HG02938 (cell line): ENCODE results near the gene AMDHD1.
"Not testable (repeated sequence)": the region's sequence is repeated elsewhere in the genome, so short reads cannot be mapped to it uniquely, and the experiment has no call there.

Source experiments
- ATAC-seq: cut with Tn5 transposase; IDR thresholded peaks from one replicate; pipeline ENCODE4 v1.9.1; 2021; ENCODE audit warnings: mild to moderate bottlenecking, moderate library complexity; ENCODE audit not compliant: unreplicated experiment

The AMDHD1 gene

GRCh38 chr12:95962222-95962621 lies 19.1 kb downstream of the AMDHD1 start:
- ATAC-seq: no peak

DNA sequence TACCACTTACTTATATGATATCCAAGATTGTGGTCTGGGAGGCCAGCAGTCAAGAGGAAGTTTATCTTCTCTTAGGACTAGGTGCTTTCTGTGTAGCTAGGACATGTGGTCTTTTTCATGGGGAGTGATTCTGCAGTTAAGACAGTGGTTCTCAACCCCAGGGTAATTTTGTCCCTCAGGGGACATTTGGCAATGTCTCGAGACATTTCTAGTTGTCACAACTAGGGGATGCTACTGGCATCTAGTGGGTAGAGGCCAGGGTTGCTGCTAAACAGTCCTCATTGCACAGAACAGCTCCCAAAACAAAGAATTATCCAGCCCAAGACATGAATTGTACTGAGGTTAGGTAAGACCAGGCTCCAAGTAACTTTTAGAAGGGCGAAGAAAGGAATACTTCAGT lies 20.0 kb downstream of the AMDHD1 start:
- ATAC-seq: no peak

DNA sequence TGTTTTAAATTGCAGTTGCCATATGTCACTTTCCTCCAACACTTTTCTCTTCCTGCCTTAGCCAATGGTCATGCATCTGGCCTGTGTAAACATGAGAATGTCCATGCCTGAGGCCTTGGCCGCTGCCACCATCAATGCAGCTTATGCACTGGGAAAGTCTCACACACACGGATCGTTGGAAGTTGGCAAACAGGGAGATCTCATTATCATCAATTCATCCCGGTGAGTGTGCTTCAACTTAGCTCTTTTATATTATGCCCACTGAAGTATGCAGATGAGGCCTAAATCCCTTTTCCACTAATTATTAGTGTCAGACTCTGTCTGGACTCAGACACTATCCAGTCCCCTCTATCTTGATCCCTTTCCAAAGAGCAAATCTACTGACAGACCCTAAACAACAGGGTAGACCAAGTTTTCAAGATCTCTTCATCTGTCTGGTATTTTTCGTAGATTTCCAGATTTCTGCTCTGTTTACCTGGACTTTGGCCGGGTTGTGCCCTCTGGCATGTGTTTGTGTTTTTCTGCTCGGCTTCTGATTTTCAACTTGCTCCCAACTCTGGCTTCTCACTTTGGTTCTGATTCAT lies 23.2 kb downstream of the AMDHD1 start:
- ATAC-seq: no peak

- no peak for ATAC-seq
These were observed 24.2 kb downstream of the AMDHD1 start for GRCh38 chr12:95967301-95967700.

GRCh38 chr12:95969116-95969515 lies 26.0 kb downstream of the AMDHD1 start:
- not testable (repeated sequence) for ATAC-seq

GRCh38 chr12:95970905-95971304 lies 27.8 kb downstream of the AMDHD1 start:
- no peak for ATAC-seq

- no peak for ATAC-seq
These were observed 29.8 kb downstream of the AMDHD1 start for GRCh38 chr12:95972832-95973456.

GRCh38 chr12:95974358-95974757 lies 31.2 kb downstream of the AMDHD1 start:
- ATAC-seq: no peak

DNA sequence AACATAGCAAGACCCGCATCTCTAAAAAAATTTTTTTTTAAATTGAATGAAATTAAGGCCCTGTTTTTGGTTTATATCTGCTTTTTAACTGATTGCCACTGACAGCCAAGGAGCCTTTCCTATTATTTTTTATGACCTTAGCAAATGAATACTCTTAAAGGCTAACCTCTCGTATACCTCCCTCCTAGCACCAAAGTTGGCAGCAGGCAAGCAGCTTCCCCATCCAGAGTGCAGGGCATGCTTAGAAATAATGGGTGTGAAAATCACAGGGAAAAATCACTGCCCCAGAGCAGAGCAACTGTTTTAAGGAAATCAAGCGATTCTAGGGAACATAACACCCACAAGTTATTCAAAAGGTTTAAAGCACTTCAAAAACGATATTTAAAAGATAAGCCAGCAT lies 32.4 kb downstream of the AMDHD1 start:
- ATAC-seq: no peak

DNA sequence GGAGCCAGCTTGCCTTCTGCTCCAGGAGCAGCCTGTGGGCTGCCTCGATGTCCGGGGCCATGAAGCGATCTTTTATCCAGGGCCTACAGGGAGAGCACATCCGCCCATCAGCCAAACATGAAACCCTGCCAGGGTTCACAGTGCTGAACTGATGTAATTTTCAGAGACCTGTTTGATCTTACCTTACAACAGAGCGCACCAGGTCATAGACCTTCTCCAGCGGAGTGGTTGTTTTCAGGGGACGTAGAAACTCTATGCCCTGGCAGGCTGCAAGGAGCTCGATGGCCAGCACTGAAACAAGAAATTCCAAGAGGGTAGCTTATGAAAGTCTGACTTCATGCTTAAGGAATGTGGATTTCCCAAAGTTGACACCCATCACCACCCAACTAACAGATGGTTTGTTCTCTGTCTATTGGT lies 33.3 kb downstream of the AMDHD1 start:
- ATAC-seq: no peak

GRCh38 chr12:95977764-95978305 lies 34.7 kb downstream of the AMDHD1 start:
- ATAC-seq: no peak

DNA sequence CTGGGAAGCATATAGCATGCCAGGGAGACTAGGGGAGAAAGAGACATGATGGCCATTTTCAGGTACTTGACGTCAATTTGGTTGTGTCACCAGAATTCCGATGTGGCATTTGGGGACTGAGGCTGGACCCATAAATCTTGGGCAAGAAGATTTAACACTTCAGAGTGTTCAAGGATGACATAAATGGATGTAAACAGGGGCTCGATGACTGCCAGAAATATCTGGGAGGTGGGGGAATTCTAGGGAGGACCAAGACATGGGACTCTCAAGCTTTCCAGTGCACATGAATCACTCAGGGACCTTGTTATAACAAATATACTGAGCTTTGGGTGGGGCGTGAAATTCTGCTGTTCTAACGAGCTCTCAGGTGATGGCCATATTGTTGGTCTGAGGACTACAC lies 35.2 kb downstream of the AMDHD1 start:
- no peak for ATAC-seq

- ATAC-seq: no peak
These were observed 35.6 kb downstream of the AMDHD1 start for GRCh38 chr12:95978774-95979173.

GRCh38 chr12:95980437-95980836 lies 37.3 kb downstream of the AMDHD1 start:
- ATAC-seq: no peak

DNA sequence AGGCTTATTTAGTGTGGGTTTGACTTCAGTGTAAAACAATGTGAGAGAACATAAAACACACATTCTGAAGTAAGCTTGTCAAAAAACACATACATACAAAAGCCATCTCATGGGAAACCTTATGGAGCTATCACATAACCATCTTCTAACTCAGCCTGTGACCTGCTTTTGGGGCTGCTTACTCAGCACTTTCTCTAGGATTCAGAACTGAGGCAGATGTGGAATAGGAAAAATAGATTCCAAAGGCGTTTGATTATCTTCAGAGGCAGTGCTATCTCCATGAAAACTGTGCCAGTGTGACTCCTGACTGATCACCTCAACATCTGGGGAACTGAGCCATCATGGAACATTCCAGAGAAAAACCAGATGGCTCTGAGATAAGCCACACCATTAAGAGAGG lies 39.5 kb downstream of the AMDHD1 start:
- no peak for ATAC-seq

- ATAC-seq: no peak
These were observed 41.6 kb downstream of the AMDHD1 start for GRCh38 chr12:95984682-95985081.

DNA sequence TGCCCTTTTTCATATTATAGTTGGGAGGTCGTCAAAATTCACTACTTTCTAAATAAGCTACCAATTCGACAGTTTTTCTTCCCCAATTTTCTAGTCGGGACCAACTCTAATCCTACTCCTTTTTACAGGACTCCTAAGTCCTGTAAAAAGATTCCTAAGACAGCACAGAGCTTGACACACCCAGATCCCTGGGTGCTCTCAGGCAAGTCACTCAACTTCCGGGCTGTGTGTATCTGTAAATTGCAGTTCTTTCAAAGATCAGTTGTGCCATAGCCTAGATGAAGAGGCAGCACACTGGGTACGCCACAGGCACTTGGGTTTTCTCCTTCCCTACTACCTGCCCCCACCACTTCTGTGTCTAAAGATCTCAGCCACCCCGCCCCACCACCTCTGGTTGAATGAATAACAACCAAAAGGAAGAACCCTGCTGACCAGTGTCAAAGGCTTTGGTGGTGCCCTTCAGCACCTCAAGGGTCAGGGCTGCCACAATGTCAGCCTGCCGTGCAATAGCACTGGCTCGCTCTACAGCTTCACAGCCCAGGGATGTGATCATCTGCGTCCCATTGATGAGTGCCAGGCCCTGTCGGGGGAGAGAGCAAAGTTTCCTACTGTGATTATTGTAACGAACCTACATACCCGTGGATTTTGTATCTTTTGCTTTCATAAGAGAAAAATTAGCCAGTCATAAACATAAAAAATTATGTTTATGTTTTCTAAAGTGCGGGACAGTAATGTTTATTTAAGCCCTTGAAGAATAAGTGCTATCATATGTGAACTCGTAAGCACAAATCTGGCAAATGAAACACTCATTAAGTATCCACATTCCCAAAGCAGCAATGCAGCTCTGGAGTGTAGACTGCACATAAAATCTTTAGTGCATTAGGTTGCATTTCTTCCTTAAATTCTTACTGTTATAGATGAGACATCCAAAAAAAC lies 43.8 kb downstream of the AMDHD1 start:
- no peak for ATAC-seq

- no peak for ATAC-seq
These were observed 45.6 kb downstream of the AMDHD1 start for GRCh38 chr12:95988506-95989275.

- ATAC-seq: no peak
These were observed 46.5 kb downstream of the AMDHD1 start for GRCh38 chr12:95989504-95990123.

- no peak for ATAC-seq
These were observed 47.0 kb downstream of the AMDHD1 start for GRCh38 chr12:95990136-95990535.
